ENCODE measurements around the gene DDAH1. TPM values are rescaled to one million over a fixed set of nuclear protein-coding genes. Genes with fewer than 3 reads are reported as not detected.

Gene DDAH1
- total RNA-seq, 1 experiment from 2014 or later: 87.9 TPM

DNA sequence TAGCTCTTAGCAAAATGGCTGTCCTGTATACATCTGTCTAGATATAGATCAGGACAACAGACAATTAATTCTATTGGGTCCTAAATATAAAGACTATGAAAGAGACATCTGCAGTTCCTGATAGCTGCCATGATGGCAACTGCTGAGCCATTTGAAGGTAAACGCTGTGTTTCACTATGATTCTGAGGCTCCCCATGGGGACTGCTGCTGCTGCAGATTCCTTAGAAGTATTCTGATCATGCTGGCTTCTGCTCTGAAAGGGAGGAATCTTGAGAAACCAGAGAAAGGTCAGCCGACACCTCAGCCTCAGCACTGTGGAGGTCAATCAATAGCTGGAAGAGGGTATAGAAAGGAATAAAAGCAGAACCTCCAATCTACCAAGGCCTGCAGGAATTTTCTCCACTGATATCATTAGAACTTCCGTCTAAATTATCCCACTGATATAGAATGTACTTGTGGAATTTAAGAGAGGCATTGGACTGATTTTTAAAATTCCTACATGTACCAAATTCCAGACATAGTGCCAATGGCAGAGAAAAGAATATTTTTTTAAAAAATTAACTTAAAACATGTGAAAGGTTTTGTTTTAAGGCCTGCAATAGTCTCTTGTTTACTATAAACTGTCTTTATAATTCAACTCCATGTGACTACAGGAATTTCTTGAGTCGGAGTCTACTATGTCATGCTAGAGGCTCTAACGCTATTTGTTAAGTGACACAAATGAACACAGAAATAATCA lies 53.2 kb downstream of the DDAH1 start:
- ChIA-PET CTCF (no interaction called here), POLR2A (no interaction called here)
- Mint-ChIP-seq H3K4me1 (ENCODE audit: low read depth, unreplicated experiment) (no peaks in the 10 kb centered on the region), H3K27ac (ENCODE audit: unreplicated experiment) (no peak overlapping the region), H3K36me3 (ENCODE audit: insufficient read depth, unreplicated experiment) (peaks cover 6% of the 10 kb centered on the region), H3K4me3 (ENCODE audit: unreplicated experiment) (no peak overlapping the region), H3K27me3 (ENCODE audit: insufficient read depth, unreplicated experiment) (no peaks in the 10 kb centered on the region), H3K9me3 (ENCODE audit: unreplicated experiment) (no peaks in the 10 kb centered on the region)
- no TSS peak for BruUV-seq (replicated peaks)
- Histone ChIP-seq H3K36me3 (ENCODE audit: control insufficient read depth, insufficient read depth, low read length) (no peaks in the 10 kb centered on the region), H3K4me1 (no peaks in the 10 kb centered on the region), H3K27me3 (replicated peaks; ENCODE audit: control insufficient read depth, insufficient read depth, low read length) (no peaks in the 10 kb centered on the region), H3K9me3 (no peaks in the 10 kb centered on the region), H3K4me3 (ENCODE audit: low read depth, low read length) (no peak overlapping the region)
- intact Hi-C loops (cut with micrococcal nuclease; ENCODE audit: unreplicated experiment): no loop called here
- no peak for DNase-seq
- TF ChIP-seq, protein P1, sequence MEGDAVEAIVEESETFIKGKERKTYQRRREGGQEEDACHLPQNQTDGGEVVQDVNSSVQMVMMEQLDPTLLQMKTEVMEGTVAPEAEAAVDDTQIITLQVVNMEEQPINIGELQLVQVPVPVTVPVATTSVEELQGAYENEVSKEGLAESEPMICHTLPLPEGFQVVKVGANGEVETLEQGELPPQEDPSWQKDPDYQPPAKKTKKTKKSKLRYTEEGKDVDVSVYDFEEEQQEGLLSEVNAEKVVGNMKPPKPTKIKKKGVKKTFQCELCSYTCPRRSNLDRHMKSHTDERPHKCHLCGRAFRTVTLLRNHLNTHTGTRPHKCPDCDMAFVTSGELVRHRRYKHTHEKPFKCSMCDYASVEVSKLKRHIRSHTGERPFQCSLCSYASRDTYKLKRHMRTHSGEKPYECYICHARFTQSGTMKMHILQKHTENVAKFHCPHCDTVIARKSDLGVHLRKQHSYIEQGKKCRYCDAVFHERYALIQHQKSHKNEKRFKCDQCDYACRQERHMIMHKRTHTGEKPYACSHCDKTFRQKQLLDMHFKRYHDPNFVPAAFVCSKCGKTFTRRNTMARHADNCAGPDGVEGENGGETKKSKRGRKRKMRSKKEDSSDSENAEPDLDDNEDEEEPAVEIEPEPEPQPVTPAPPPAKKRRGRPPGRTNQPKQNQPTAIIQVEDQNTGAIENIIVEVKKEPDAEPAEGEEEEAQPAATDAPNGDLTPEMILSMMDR (IDR thresholded peaks at IDR 0.05; ENCODE audit: insufficient read depth in 1 of 2, low read depth in 1 of 2, low read length in 1 of 2, severe bottlenecking in 1 of 2, unreplicated experiment in 1 of 2): no peak

DNA sequence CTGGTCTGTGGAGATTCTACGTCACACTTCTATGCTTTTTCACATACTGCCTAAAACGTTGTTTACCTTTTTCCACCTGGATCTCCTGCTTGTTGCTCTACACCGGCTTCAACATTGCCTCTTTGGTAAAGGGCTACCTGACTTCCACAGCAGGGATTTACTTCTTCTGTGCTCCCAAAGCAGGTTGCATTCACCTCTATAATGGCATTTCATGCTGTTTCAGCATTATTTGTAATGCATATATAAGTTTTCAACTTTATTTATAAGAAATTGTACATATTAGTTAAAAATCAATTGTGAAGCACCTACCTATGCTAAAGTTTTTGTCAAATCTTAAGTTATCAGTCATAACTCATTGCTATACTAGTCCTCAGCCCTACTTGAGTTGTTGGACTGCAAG lies 55.4 kb downstream of the DDAH1 start:
- peaks cover 3% of the 10 kb centered on the region for H3K4me1 Mint-ChIP-seq (ENCODE audit: low read depth, unreplicated experiment)
- ChIA-PET CTCF (no interaction called here), POLR2A (no interaction called here)
- Histone ChIP-seq H3K9me3 (no peaks in the 10 kb centered on the region), H3K4me1 (no peaks in the 10 kb centered on the region), H3K36me3 (ENCODE audit: control insufficient read depth, insufficient read depth, low read length) (no peaks in the 10 kb centered on the region), H3K4me3 (ENCODE audit: low read depth, low read length) (no peak overlapping the region), H3K27me3 (replicated peaks; ENCODE audit: control insufficient read depth, insufficient read depth, low read length) (no peaks in the 10 kb centered on the region)
- no peaks in the 10 kb centered on the region for H3K27me3 Mint-ChIP-seq (ENCODE audit: insufficient read depth, unreplicated experiment)
- no peak for DNase-seq
- intact Hi-C loops (cut with micrococcal nuclease; ENCODE audit: unreplicated experiment): loop anchor here (5.0 kb wide), 1 partner anchor 53 kb away; no protein-coding TSS in a partner anchor
- no peaks in the 10 kb centered on the region for H3K9me3 Mint-ChIP-seq (ENCODE audit: unreplicated experiment)
- no peak overlapping the region for H3K4me3 Mint-ChIP-seq (ENCODE audit: unreplicated experiment)
- no TSS peak for BruUV-seq (replicated peaks)
- TF ChIP-seq, protein P1 (IDR thresholded peaks at IDR 0.05; ENCODE audit: insufficient read depth in 1 of 2, low read depth in 1 of 2, low read length in 1 of 2, severe bottlenecking in 1 of 2, unreplicated experiment in 1 of 2): no peak
- H3K36me3 Mint-ChIP-seq (ENCODE audit: insufficient read depth, unreplicated experiment): no peaks in the 10 kb centered on the region
- no peak overlapping the region for H3K27ac Mint-ChIP-seq (ENCODE audit: unreplicated experiment)

DNA sequence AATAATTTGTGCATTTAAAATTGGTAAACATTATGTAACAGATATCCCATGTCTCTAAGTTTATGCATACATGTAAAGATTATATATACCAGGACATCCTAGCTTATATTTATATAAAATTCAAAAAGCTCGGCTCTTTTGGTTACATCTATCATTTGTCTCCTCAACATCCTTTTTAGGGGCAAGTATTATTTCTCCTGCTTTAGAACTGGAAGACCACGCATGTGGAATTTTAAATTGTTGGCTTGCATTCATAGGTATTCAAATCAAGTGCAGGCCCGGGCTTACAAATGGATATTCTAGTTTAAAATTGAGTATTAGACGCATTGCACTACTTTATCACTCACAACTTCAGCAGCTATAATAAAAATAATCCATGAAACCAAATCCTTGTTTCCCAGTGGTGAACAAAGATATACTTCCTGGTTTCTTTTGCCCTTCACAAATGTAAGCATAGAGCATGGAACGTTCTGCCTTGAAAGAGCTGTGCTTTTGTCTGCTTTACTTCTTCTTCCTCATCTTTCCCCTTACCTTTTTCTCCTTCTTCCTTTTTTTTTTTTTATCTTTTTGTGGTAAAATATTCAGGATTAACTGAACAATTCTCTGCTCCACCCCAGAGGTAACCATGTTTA lies 57.1 kb downstream of the DDAH1 start:
- TF ChIP-seq, protein P1 (IDR thresholded peaks at IDR 0.05; ENCODE audit: insufficient read depth in 1 of 2, low read depth in 1 of 2, low read length in 1 of 2, severe bottlenecking in 1 of 2, unreplicated experiment in 1 of 2): no peak
- DNase-seq: no peak
- ChIA-PET CTCF (no interaction called here), POLR2A (no interaction called here)
- H3K36me3 ChIP-seq (ENCODE audit: control insufficient read depth, insufficient read depth, low read length): no peaks in the 10 kb centered on the region
- no peaks in the 10 kb centered on the region for H3K27me3 Mint-ChIP-seq (ENCODE audit: insufficient read depth, unreplicated experiment)
- H3K4me3 Mint-ChIP-seq (ENCODE audit: unreplicated experiment): no peak overlapping the region
- peaks cover 7% of the 10 kb centered on the region for H3K4me1 Mint-ChIP-seq (ENCODE audit: low read depth, unreplicated experiment)
- H3K4me3 ChIP-seq (ENCODE audit: low read depth, low read length): no peak overlapping the region
- BruUV-seq (replicated peaks): no TSS peak
- no peaks in the 10 kb centered on the region for H3K4me1 ChIP-seq
- intact Hi-C loops (cut with micrococcal nuclease; ENCODE audit: unreplicated experiment): loop anchor here (5.0 kb wide), 1 partner anchor 54 kb away; no protein-coding TSS in a partner anchor
- no peaks in the 10 kb centered on the region for H3K9me3 Mint-ChIP-seq (ENCODE audit: unreplicated experiment)
- H3K27ac Mint-ChIP-seq (ENCODE audit: unreplicated experiment): no peak overlapping the region
- H3K9me3 ChIP-seq: no peaks in the 10 kb centered on the region
- no peaks in the 10 kb centered on the region for H3K36me3 Mint-ChIP-seq (ENCODE audit: insufficient read depth, unreplicated experiment)
- H3K27me3 ChIP-seq (replicated peaks; ENCODE audit: control insufficient read depth, insufficient read depth, low read length): no peaks in the 10 kb centered on the region

All from Caco-2 (cell line).